ENCODE results near the gene ST7L. TPM values are rescaled to one million over a fixed set of nuclear protein-coding genes. Genes with fewer than 3 reads are reported as not detected.

Gene ST7L
- total and polyA plus RNA-seq, 2 of the 4 experiments (the other 2 are of a cell fraction) = 7.7 to 14.7 TPM

DNA sequence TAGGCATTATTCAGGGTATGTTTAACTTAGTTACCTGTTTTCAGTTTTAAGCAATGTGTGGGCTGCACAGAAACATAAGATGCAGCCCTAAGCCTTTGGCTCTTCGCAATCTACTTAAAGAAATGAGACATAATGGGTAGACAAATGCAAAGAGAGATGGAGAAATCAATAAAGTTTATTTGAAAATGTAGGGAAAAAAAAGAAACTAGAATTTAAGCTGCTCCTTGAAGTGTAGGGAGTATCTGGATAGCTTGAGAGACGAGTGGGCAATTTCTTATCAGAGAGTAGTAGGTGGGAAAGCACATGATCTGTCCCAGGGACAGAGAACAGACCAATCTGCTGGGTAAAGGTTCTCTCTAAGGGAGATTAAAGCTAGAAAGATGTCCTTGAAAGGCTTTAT lies 101.3 kb downstream of the ST7L start:
- dilution Hi-C loops (cut with HindIII; ENCODE audit: low sequenced_read_pairs, unreplicated experiment) = no loop called here
- no peak overlapping the region for H2BK120ac ChIP-seq (ENCODE audit: low read depth, low read length)
- H3K4me3 ChIP-seq (ENCODE audit: insufficient read depth, low read depth, low read length) = no peak overlapping the region
- BruUV-seq (replicated peaks) = no TSS peak
- H3K4me2 ChIP-seq (ENCODE audit: low read depth, low read length) = no peak overlapping the region
- peaks cover 30% of the 10 kb centered on the region for H3K4me1 ChIP-seq (ENCODE audit: control insufficient read depth, insufficient read depth, low read length)
- in situ Hi-C loops (cut with MboI; ENCODE audit: low sequenced_read_pairs) = no loop called here
- H3K9me3 ChIP-seq (ENCODE audit: control insufficient read depth, insufficient read depth, low read length) = no peaks in the 10 kb centered on the region
- H2BK15ac ChIP-seq (ENCODE audit: low read depth, low read length) = no peak overlapping the region
- H3K79me1 ChIP-seq (ENCODE audit: low read depth in 1 of 2, low read length in 2 of 2) = no peaks in the 10 kb centered on the region
- no peak overlapping the region for H2AK9ac ChIP-seq (replicated peaks; ENCODE audit: low read depth, low read length, poor library complexity)
- DNase-seq (no peak), ATAC-seq (ENCODE audit: low read depth) (no peak)
- no peak overlapping the region for H2BK5ac ChIP-seq (ENCODE audit: low read depth, low read length, poor library complexity, severe bottlenecking)
- no peak overlapping the region for H3K27ac ChIP-seq (ENCODE audit: insufficient read depth, low read length)
- intact Hi-C loops (cut with micrococcal nuclease) = loop anchor here (5.0 kb wide), 1 partner anchor 190 kb away; the partner anchor contains the start of gene RHOC
- no peak overlapping the region for H2AFZ ChIP-seq (replicated peaks; ENCODE audit: low read length, poor library complexity)
- peaks cover 5% of the 10 kb centered on the region for H3K27me3 ChIP-seq (ENCODE audit: control insufficient read depth, insufficient read depth, low read length)
- peaks cover 23% of the 10 kb centered on the region for H4K20me1 ChIP-seq (ENCODE audit: insufficient read depth, low read length)
- H3K9ac ChIP-seq (ENCODE audit: low read depth, low read length) = no peak overlapping the region
- CTCF ChIA-PET = no interaction called here
- H3K23ac ChIP-seq (ENCODE audit: low read depth, low read length) = no peak overlapping the region
- no peak overlapping the region for H2BK20ac ChIP-seq (ENCODE audit: low read depth, low read length)
- peaks cover 5% of the 10 kb centered on the region; the same call in 1 of the 2 replicates for H3K36me3 ChIP-seq (ENCODE audit: control insufficient read depth, insufficient read depth, low read length)
- H3K9me1 ChIP-seq (ENCODE audit: insufficient read depth, low read length) = peaks cover 26% of the 10 kb centered on the region
- no peak overlapping the region for H3K4ac ChIP-seq (ENCODE audit: low read depth, low read length)
- H2AK5ac ChIP-seq (ENCODE audit: low read depth, low read length) = no peak overlapping the region
- H4K8ac ChIP-seq (ENCODE audit: low read depth in 2 of 2, low read length in 2 of 2) = no peak overlapping the region
- no peak overlapping the region for H4K91ac ChIP-seq (ENCODE audit: insufficient read depth, low read depth, low read length)
- no peak overlapping the region for H3K18ac ChIP-seq (ENCODE audit: low read depth, low read length)
- no peak overlapping the region for H4K5ac ChIP-seq (ENCODE audit: low read depth, low read length)
- POLR2A ChIA-PET (ENCODE audit: unreplicated experiment) = no interaction called here
- no peak overlapping the region for H3K56ac ChIP-seq (ENCODE audit: extremely low read depth, insufficient read depth, low read length)
- H3K14ac ChIP-seq (replicated peaks; ENCODE audit: low read depth, low read length) = no peak overlapping the region
- no CpG with 5 or more reads among the region's 2 CpGs for WGBS, 2 experiments (ENCODE audit: extremely low coverage in 2 of 2, insufficient read length in 1 of 2)
- no peak for TF ChIP-seq FOS (IDR thresholded peaks at IDR 0.05; ENCODE audit: low read depth, low read length)
- no peak for TF ChIP-seq MAFK (IDR thresholded peaks at IDR 0.05; ENCODE audit: low read depth, low read length)
- no peak for TF ChIP-seq POLR2A (IDR thresholded peaks at IDR 0.05; ENCODE audit: low read depth, low read length)
- no peak for TF ChIP-seq RCOR1 (IDR thresholded peaks at IDR 0.05; ENCODE audit: insufficient replicate concordance, low read length)
- TF ChIP-seq RFX5 (IDR thresholded peaks at IDR 0.05; ENCODE audit: low read depth, low read length) = no peak
- TF ChIP-seq, protein P1, sequence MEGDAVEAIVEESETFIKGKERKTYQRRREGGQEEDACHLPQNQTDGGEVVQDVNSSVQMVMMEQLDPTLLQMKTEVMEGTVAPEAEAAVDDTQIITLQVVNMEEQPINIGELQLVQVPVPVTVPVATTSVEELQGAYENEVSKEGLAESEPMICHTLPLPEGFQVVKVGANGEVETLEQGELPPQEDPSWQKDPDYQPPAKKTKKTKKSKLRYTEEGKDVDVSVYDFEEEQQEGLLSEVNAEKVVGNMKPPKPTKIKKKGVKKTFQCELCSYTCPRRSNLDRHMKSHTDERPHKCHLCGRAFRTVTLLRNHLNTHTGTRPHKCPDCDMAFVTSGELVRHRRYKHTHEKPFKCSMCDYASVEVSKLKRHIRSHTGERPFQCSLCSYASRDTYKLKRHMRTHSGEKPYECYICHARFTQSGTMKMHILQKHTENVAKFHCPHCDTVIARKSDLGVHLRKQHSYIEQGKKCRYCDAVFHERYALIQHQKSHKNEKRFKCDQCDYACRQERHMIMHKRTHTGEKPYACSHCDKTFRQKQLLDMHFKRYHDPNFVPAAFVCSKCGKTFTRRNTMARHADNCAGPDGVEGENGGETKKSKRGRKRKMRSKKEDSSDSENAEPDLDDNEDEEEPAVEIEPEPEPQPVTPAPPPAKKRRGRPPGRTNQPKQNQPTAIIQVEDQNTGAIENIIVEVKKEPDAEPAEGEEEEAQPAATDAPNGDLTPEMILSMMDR (conservative IDR thresholded peaks at IDR 0.05; ENCODE audit: low read depth, low read length) = no peak
- TF ChIP-seq MXI1 (IDR thresholded peaks at IDR 0.05; ENCODE audit: borderline replicate concordance, low read depth, low read length) = no peak
- no peak for TF ChIP-seq MAZ (IDR thresholded peaks at IDR 0.05; ENCODE audit: borderline replicate concordance, low read depth, low read length)
- no peak for TF ChIP-seq BHLHE40 (IDR thresholded peaks at IDR 0.05; ENCODE audit: low read depth, low read length)
- TF ChIP-seq NFE2L2 (IDR thresholded peaks at IDR 0.05; ENCODE audit: low read depth, low read length) = no peak
- TF ChIP-seq RAD21 (IDR thresholded peaks at IDR 0.05; ENCODE audit: low read length) = no peak
- no peak for TF ChIP-seq CEBPB (IDR thresholded peaks at IDR 0.05; ENCODE audit: low read depth, low read length)
- TF ChIP-seq, protein P2, sequence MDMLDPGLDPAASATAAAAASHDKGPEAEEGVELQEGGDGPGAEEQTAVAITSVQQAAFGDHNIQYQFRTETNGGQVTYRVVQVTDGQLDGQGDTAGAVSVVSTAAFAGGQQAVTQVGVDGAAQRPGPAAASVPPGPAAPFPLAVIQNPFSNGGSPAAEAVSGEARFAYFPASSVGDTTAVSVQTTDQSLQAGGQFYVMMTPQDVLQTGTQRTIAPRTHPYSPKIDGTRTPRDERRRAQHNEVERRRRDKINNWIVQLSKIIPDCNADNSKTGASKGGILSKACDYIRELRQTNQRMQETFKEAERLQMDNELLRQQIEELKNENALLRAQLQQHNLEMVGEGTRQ (IDR thresholded peaks at IDR 0.05; ENCODE audit: low read depth, low read length) = no peak
- TF ChIP-seq, protein P3, sequence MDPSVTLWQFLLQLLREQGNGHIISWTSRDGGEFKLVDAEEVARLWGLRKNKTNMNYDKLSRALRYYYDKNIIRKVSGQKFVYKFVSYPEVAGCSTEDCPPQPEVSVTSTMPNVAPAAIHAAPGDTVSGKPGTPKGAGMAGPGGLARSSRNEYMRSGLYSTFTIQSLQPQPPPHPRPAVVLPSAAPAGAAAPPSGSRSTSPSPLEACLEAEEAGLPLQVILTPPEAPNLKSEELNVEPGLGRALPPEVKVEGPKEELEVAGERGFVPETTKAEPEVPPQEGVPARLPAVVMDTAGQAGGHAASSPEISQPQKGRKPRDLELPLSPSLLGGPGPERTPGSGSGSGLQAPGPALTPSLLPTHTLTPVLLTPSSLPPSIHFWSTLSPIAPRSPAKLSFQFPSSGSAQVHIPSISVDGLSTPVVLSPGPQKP (IDR thresholded peaks at IDR 0.05; ENCODE audit: borderline replicate concordance, low read depth, low read length) = no peak
- no peak for TF ChIP-seq SMC3 (IDR thresholded peaks at IDR 0.05; ENCODE audit: low read depth, low read length)
- TF ChIP-seq CHD1 (IDR thresholded peaks at IDR 0.05; ENCODE audit: low read depth, low read length) = no peak

Measured in IMR-90 (cell line).